Measurements from ENCODE around the gene CHIC2.

Gene CHIC2

DNA sequence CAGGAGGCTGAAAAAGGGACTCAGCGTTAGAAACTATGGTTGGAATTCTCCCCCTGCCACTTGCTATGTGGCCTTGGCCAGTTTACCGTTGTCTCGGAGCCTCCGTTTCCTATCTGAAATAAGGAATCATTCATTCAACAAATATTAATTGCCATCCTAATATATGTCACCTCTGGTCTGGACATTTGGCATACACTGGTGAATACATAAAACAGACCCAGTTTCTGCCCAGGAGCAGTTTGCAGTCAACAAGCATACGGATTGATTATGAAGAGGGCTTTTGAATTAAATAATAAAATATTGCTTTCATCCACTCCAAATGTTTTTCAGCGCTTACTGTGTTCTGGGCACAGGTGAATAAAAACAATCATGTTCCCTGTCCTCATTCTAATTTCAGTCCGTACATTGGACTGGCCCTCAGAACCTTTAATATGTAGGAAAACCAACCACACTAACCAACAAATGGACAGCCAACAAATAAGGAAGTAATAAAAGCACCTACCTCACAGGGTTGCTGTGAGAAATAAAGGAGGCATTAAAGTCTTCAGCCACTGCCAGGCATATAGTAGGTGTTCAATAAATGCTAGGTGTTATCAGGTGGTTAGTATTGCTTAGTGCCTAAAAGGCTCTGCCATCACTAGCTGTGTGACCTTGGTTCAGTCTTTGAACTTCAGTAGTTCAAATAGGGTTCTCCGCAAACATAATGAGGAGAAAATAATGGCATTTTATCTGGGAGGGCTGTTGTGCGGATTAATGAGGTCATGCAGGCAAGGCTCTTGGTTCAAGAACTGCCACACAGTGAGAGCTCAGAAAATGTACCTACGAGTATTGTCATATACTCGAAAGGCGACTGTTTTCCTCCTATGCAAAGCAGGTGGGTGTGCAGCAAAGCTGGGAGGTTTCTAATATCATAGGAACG lies 28.3 kb upstream of the CHIC2 start:
- Histone ChIP-seq H3K27me3 (ENCODE audit: control insufficient read depth, insufficient read depth, low read length) (peaks cover 96% of the 10 kb centered on the region), H3K4me1 (ENCODE audit: control insufficient read depth, insufficient read depth, low read length) (peaks cover 56% of the 10 kb centered on the region), H3K9ac (ENCODE audit: low read length) (no peak overlapping the region), H3K36me3 (ENCODE audit: control insufficient read depth, insufficient read depth, low read length) (no peaks in the 10 kb centered on the region), H3K9me3 (ENCODE audit: control insufficient read depth, insufficient read depth, low read depth, low read length) (no peaks in the 10 kb centered on the region), H3K27ac (ENCODE audit: low read depth, low read length) (no peak overlapping the region), H3K4me3 (ENCODE audit: low read depth, low read length) (peak overlapping the region; percentile 64)

DNA sequence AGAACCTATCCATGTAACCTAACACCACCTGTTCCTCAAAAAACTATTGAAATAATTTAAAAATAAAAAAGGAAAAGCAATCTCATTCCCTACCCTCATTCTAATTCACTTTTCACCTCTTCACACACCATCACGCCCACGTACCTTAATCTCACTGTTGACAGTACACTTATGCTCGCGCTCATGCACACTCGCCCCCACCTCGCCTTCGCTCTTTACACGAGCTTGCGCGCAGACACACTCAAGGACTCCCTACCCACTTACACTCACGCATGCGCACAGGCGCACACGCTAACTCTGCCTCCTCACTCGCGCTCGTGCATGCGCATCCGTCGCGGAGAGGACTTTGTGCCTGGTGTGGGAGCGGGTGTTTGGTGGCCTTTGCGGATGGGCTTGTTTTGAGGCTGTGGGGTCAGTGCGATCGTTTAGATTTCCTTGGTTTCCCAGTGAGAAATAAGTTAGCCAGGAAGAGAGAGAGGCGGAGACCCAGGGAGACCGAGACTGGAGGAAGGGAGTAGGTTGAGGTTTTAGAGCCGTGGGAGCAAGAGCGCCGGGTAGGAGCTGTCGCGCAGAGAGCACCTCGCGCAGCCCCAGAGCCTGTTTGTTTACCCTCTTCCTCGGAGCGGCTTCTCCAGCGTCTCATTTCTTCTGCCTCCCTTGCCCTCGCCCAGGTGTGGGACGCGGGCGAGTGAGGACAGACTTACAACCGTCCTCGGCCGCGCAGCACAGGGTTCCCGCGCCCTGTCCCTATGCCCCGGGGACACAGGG lies 27.4 kb upstream of the CHIC2 start:
- Histone ChIP-seq H3K27ac (ENCODE audit: low read depth, low read length) (no peak overlapping the region), H3K9me3 (ENCODE audit: control insufficient read depth, insufficient read depth, low read depth, low read length) (no peaks in the 10 kb centered on the region), H3K36me3 (ENCODE audit: control insufficient read depth, insufficient read depth, low read length) (no peaks in the 10 kb centered on the region), H3K4me3 (ENCODE audit: low read depth, low read length) (peak overlapping the region; percentile 64), H3K4me1 (ENCODE audit: control insufficient read depth, insufficient read depth, low read length) (peaks cover 53% of the 10 kb centered on the region), H3K9ac (ENCODE audit: low read length) (no peak overlapping the region), H3K27me3 (ENCODE audit: control insufficient read depth, insufficient read depth, low read length) (peaks cover 96% of the 10 kb centered on the region)

DNA sequence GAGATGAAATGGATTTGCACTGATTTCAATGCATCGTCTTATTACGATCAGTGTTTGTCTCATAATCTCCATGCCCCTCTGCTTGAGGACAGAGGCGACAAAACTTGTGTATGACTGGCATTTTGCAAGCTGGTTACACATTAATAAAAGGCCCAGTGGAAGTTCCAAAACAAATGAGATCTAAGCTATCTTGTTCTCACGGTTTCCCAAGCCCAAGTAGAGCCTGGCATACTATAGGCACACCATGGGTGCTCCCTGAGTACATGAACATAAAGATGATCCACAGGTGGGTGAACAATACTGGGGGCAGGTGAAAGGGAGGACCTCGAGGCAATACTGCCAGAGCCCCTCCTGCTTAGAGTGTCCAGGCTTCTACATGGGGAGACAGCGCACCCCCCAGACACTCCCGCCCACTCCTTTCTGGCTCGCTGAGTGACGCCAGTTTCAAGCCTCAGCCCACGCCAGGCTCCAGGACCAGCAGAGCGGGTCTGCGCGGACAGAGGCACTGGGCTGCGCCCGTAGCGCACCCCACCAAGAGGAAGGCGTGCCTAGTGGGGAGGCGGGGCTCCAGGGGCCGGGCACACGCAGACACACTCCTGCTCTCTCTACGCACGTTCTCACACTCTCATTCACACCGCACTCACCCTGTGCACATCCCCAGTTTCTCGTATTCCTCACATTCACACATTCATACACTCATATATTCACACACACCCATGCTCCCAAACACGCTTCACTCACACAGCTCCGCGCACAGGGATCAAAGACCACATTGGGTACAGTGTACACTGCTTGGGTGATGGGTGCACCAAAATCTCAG lies 26.6 kb upstream of the CHIC2 start:
- Histone ChIP-seq H3K9me3 (ENCODE audit: control insufficient read depth, insufficient read depth, low read depth, low read length) (no peaks in the 10 kb centered on the region), H3K9ac (ENCODE audit: low read length) (no peak overlapping the region), H3K36me3 (ENCODE audit: control insufficient read depth, insufficient read depth, low read length) (no peaks in the 10 kb centered on the region), H3K4me3 (ENCODE audit: low read depth, low read length) (peak overlapping the region; percentile 64), H3K27me3 (ENCODE audit: control insufficient read depth, insufficient read depth, low read length) (peaks cover 96% of the 10 kb centered on the region), H3K4me1 (ENCODE audit: control insufficient read depth, insufficient read depth, low read length) (peaks cover 45% of the 10 kb centered on the region), H3K27ac (ENCODE audit: low read depth, low read length) (no peak overlapping the region)

DNA sequence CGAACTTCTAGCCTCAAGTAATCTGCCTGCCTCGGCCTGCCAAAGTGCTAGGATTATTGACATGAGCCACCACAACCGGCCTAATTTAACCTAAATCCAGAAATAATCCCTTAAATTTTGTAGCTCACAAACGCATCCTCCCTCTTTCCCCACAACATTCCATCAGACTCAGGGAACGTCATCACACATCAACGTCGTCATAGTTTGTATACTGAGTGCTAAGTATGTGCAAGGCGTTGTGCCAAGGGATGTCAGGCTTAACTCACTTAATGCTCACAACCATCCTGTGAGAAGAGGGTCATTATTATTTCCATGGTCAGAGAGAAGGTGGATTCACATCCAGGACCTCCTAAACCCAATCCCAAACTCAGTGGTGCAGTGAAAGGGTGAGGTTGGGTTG lies 26.0 kb upstream of the CHIC2 start:
- peaks cover 40% of the 10 kb centered on the region for H3K4me1 ChIP-seq (ENCODE audit: control insufficient read depth, insufficient read depth, low read length)
- H3K9ac ChIP-seq (ENCODE audit: low read length), result no peak overlapping the region
- peaks cover 93% of the 10 kb centered on the region for H3K27me3 ChIP-seq (ENCODE audit: control insufficient read depth, insufficient read depth, low read length)
- H3K4me3 ChIP-seq (ENCODE audit: low read depth, low read length), result no peak overlapping the region
- H3K36me3 ChIP-seq (ENCODE audit: control insufficient read depth, insufficient read depth, low read length), result no peaks in the 10 kb centered on the region
- H3K27ac ChIP-seq (ENCODE audit: low read depth, low read length), result no peak overlapping the region
- H3K9me3 ChIP-seq (ENCODE audit: control insufficient read depth, insufficient read depth, low read depth, low read length), result no peaks in the 10 kb centered on the region

DNA sequence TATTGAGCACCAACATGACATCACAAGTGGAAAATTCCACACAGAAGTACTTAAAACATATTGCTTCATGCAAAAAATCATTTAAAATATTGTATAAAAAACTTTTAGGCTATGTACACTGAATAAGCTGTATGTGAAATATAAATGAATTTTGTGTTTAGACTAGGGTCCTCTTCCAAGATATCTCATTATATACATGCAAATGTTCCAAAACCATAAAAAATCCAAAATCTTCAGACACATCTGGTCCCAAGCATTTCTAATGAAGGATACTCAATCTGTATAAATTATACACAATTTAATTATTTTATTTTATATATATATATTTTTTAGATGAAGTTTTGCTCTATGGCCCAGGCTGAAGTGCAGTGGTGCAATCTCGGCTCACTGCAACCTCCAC lies 25.5 kb upstream of the CHIC2 start:
- H3K4me3 ChIP-seq (ENCODE audit: low read depth, low read length), result no peak overlapping the region
- H3K9ac ChIP-seq (ENCODE audit: low read length), result no peak overlapping the region
- peaks cover 35% of the 10 kb centered on the region for H3K4me1 ChIP-seq (ENCODE audit: control insufficient read depth, insufficient read depth, low read length)
- no peak overlapping the region for H3K27ac ChIP-seq (ENCODE audit: low read depth, low read length)
- H3K27me3 ChIP-seq (ENCODE audit: control insufficient read depth, insufficient read depth, low read length), result peaks cover 88% of the 10 kb centered on the region
- H3K9me3 ChIP-seq (ENCODE audit: control insufficient read depth, insufficient read depth, low read depth, low read length), result no peaks in the 10 kb centered on the region
- no peaks in the 10 kb centered on the region for H3K36me3 ChIP-seq (ENCODE audit: control insufficient read depth, insufficient read depth, low read length)

DNA sequence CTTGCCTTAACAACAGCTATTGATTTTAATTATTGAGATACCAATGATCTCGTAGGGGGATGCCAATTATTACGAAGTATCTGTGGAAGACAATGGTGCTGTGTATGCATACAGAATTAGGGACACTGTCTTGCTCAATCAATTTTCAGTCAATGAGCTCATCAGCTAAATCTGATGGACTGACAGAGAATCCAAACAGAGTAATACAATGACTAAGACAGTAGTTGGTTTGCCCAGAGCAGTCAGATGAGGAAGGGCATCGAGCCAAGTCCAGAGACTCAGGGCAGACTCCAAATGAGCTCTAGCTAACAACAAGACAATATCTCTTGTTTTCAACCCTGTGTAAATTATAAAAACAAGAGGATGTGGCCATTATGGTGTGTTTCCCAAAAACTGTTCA lies 20.9 kb upstream of the CHIC2 start:
- H3K9me3 ChIP-seq (ENCODE audit: control insufficient read depth, insufficient read depth, low read depth, low read length), result no peaks in the 10 kb centered on the region
- H3K4me1 ChIP-seq (ENCODE audit: control insufficient read depth, insufficient read depth, low read length), result no peaks in the 10 kb centered on the region
- no peak overlapping the region for H3K4me3 ChIP-seq (ENCODE audit: low read depth, low read length)
- H3K27me3 ChIP-seq (ENCODE audit: control insufficient read depth, insufficient read depth, low read length), result peaks cover 42% of the 10 kb centered on the region
- no peaks in the 10 kb centered on the region for H3K36me3 ChIP-seq (ENCODE audit: control insufficient read depth, insufficient read depth, low read length)
- no peak overlapping the region for H3K9ac ChIP-seq (ENCODE audit: low read length)
- H3K27ac ChIP-seq (ENCODE audit: low read depth, low read length), result no peak overlapping the region

DNA sequence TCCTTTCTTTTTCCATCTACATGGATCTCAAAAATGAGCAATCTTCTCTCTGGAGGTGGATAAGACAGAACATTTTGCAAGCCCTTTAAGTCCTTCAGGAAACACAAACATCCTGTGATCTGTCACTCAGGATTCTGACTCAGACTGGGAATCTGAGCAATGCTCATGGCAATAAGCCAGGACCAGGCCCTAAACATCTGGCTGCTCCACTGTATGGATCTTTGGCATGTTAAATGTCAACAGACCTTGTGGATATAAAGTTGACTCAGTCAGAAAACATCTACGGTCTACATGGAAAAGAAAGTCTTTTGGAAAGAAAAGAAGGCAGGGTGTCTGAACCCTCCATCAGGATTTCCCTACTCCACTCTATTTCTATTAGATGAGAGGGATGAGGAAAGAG lies 17.8 kb upstream of the CHIC2 start:
- Histone ChIP-seq H3K36me3 (ENCODE audit: control insufficient read depth, insufficient read depth, low read length) (no peaks in the 10 kb centered on the region), H3K4me3 (ENCODE audit: low read depth, low read length) (no peak overlapping the region), H3K9ac (ENCODE audit: low read length) (no peak overlapping the region), H3K9me3 (ENCODE audit: control insufficient read depth, insufficient read depth, low read depth, low read length) (no peaks in the 10 kb centered on the region), H3K4me1 (ENCODE audit: control insufficient read depth, insufficient read depth, low read length) (no peaks in the 10 kb centered on the region), H3K27me3 (ENCODE audit: control insufficient read depth, insufficient read depth, low read length) (peaks cover 15% of the 10 kb centered on the region), H3K27ac (ENCODE audit: low read depth, low read length) (no peak overlapping the region)

DNA sequence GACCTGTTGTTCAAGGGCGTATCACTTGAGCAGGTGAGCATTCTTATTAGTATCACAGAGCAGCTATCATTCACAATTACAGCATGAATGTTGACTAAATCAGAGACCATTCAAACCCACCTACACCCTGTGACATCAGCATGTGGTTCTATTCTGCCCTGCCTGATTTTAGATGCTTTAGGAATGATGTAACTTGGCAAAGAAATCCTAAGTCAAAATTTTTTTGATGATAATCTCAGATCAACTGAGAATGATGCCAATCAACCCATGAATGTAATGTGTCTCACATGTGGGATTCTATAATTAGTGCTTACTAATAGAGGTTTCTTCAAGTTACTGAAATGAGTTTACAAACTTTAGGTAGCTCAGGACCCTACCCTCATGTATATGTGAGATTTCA lies 13.4 kb upstream of the CHIC2 start:
- H3K9me3 ChIP-seq (ENCODE audit: control insufficient read depth, insufficient read depth, low read depth, low read length), result no peaks in the 10 kb centered on the region
- no peak overlapping the region for H3K4me3 ChIP-seq (ENCODE audit: low read depth, low read length)
- no peaks in the 10 kb centered on the region for H3K4me1 ChIP-seq (ENCODE audit: control insufficient read depth, insufficient read depth, low read length)
- H3K27me3 ChIP-seq (ENCODE audit: control insufficient read depth, insufficient read depth, low read length), result no peaks in the 10 kb centered on the region
- no peaks in the 10 kb centered on the region for H3K36me3 ChIP-seq (ENCODE audit: control insufficient read depth, insufficient read depth, low read length)
- no peak overlapping the region for H3K9ac ChIP-seq (ENCODE audit: low read length)
- no peak overlapping the region for H3K27ac ChIP-seq (ENCODE audit: low read depth, low read length)

DNA sequence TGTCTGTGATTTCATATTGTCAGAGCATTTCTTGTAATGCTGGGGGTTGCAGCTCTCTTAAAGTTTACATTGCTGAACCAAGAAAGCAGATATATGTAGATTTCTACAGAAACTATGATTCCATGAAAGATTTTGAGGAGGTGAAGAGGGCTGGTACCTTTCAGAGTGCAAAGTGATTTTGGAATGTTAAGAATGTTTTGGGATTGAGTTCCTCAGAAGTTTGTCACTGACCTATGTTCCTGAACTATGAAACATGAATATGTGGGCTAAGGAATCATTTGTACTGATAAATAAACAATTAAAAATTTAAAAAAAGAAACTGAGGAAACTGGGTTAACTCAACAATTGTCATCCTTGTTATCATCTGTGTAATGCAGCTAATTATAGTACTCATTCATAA lies 12.3 kb upstream of the CHIC2 start:
- H3K4me3 ChIP-seq (ENCODE audit: low read depth, low read length), result no peak overlapping the region
- no peaks in the 10 kb centered on the region for H3K9me3 ChIP-seq (ENCODE audit: control insufficient read depth, insufficient read depth, low read depth, low read length)
- H3K4me1 ChIP-seq (ENCODE audit: control insufficient read depth, insufficient read depth, low read length), result no peaks in the 10 kb centered on the region
- no peak overlapping the region for H3K9ac ChIP-seq (ENCODE audit: low read length)
- no peaks in the 10 kb centered on the region for H3K36me3 ChIP-seq (ENCODE audit: control insufficient read depth, insufficient read depth, low read length)
- no peaks in the 10 kb centered on the region for H3K27me3 ChIP-seq (ENCODE audit: control insufficient read depth, insufficient read depth, low read length)
- no peak overlapping the region for H3K27ac ChIP-seq (ENCODE audit: low read depth, low read length)

DNA sequence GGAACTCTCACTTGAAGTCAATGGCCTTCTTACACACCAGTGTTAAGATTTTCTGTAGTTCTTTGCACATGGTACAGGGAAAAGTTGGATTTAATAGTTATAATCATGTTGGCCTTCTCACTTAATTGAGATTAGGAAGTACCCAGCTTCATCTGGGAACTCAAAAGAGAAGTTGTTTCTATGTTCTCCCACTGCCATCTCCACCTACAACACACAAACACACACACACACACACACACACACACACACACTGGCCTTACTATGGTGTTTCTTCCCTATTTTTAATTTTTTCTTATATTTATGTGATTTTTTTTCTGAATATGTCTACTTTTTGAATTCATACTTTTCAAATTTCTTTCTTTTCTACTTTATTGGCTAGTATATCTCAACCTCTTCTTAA lies 10.0 kb upstream of the CHIC2 start:
- no peaks in the 10 kb centered on the region for H3K9me3 ChIP-seq (ENCODE audit: control insufficient read depth, insufficient read depth, low read depth, low read length)

More for the DNA sequence above, 10.0 kb upstream of the CHIC2 start:
- Histone ChIP-seq H3K27ac (ENCODE audit: low read depth, low read length) (no peak overlapping the region), H3K36me3 (ENCODE audit: control insufficient read depth, insufficient read depth, low read length) (no peaks in the 10 kb centered on the region), H3K4me3 (ENCODE audit: low read depth, low read length) (no peak overlapping the region), H3K27me3 (ENCODE audit: control insufficient read depth, insufficient read depth, low read length) (no peaks in the 10 kb centered on the region), H3K4me1 (ENCODE audit: control insufficient read depth, insufficient read depth, low read length) (no peaks in the 10 kb centered on the region), H3K9ac (ENCODE audit: low read length) (no peak overlapping the region)
